Globus pallidus (tissue), 1 donor: ENCODE measurements around the gene HAPLN2.
A peak's percentile ranks its signal among the peaks of the same experiment; 100 is the strongest.
"Not testable (repeated sequence)": the region's sequence is repeated elsewhere in the genome, so short reads cannot be mapped to it uniquely, and the experiment has no call there.

ENCODE experiments used
- DNase-seq: peaks from one replicate; pipeline ENCODE4 v3.0.0-alpha.2; 2015; ENCODE audit warnings: low spot score

HAPLN2 gene

DNA sequence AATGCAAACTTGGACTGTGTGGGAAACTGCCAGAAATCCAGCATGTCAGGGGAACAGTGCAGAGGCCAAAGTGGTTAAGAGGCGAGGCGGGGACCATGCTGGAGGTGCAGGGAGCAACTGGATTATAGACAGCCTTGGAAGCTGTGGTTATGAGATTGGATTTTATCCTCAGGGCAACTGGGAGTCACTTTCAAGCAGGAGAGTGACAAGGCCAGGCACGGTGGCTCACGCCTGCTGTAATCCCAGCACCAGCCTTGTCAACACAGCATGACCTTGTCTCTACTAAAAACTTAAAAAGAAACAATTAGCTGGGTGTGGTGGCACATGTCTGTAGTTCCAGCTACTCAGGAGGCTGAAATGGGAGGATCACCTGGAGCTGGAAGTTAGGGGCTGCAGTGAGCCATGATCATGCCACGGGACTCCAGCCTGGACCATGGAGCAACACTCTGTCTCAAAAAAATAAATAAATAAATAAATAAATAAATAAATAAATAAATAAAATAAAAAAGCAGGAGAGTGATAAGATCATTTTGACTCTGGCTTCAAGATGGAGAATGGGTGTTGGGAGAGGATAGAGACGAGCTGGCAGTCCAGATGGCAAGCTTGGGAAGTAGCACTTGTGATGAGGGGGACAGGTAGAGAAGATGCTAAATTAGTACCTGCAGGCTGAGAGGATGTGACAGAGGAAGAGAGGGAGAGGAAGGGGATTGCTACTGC lies 3.5 kb downstream of the HAPLN2 start:
- DNase-seq: no peak

DNA sequence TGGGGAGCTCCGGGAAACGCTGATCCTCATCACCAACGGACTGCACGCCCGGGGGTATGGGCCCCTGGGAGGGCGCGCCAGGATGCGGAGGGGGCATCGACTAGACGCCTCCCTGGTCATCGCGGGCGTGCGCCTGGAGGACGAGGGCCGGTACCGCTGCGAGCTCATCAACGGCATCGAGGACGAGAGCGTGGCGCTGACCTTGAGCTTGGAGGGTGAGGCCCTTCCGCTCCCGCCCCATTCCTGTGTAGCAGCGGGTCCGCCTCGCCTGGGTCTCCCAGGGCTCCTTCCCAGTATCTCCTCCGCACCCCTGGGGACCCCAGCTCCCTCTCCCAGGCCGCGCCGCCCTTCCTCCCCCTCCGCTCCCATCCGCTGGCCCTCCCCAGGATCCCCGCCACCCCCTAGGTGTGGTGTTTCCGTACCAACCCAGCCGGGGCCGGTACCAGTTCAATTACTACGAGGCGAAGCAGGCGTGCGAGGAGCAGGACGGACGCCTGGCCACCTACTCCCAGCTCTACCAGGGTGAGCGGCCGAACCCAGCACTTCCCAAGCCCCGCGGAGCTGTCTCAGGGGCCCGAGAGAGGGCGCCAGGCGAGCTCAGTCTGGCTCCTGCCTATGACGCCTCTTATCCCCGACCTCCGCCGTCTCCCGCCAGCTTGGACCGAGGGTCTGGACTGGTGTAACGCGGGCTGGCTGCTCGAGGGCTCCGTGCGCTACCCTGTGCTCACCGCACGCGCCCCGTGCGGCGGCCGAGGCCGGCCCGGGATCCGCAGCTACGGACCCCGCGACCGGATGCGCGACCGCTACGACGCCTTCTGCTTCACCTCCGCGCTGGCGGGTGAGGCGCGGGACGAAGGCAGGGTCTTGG lies 5.0 kb downstream of the HAPLN2 start:
- no peak for DNase-seq

DNA sequence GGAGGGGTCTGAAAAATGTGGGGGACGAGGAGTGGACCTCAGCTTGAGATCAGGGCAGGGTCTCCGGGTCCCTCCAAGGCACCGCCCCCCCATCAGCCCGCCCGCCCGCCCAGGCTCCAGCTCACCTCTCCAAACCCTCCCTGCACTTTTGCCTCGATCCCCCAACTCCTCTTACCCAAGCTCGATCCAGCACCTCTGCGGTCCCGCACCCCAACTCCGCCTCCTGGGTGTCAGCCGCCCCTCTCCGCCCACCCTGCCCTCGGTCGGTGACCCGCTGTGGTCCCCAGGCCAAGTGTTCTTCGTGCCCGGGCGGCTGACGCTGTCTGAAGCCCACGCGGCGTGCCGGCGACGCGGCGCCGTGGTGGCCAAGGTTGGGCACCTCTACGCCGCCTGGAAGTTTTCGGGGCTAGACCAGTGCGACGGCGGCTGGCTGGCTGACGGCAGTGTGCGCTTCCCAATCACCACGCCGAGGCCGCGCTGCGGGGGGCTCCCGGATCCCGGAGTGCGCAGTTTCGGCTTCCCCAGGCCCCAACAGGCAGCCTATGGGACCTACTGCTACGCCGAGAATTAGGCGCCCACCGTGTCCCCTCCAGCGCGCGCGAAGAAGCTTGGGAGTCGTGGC lies 5.7 kb downstream of the HAPLN2 start:
- DNase-seq: no peak

DNA sequence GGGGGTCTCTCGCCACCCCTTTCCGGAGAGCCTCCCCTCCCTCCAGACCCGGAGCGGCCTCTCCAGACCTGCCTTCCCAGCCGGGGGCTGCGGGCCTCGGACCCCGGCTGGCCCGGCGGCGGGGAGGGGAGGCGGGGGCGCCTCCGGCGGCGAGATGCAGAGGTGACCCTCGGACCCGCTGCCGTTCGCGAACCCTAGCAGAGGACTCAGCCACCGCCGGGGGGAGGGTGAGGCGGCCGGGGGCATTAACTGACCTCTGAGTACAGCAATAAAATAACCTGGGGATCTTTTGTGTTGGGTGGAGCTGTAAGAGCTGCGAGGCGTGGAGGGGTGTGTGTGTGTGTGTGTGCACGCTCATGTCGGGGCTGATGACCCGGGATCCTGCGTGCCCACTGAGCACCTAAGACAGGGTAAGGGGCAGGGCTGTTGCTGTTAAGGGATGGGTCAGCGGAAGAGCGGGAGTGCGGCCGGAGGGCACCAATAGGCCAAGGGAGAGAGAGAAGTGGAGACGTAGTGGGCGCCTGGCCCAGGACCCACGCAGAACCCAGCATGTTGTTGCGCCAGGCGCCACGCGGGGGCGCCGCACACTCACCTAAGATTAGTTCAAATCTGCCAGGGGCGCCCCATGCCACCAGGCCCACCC lies 6.3 kb downstream of the HAPLN2 start:
- peak; percentile 68 for DNase-seq

DNA sequence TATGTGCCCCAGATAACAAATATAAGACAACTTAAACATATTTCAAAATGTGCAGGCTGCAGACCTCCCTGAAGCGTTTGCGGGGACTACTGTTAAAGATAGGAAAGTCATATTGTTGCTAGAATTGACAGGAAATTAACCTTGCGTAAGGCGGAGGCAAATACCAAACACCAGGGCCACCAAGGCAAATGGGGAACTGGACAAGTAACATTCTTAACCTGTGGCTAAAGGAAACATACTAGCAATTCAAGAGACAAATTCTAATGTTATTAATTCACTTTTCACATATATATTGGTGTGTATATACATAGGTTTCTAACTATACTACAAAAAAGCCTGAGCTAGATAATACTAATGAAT lies 6.8 kb downstream of the HAPLN2 start:
- no peak for DNase-seq

DNA sequence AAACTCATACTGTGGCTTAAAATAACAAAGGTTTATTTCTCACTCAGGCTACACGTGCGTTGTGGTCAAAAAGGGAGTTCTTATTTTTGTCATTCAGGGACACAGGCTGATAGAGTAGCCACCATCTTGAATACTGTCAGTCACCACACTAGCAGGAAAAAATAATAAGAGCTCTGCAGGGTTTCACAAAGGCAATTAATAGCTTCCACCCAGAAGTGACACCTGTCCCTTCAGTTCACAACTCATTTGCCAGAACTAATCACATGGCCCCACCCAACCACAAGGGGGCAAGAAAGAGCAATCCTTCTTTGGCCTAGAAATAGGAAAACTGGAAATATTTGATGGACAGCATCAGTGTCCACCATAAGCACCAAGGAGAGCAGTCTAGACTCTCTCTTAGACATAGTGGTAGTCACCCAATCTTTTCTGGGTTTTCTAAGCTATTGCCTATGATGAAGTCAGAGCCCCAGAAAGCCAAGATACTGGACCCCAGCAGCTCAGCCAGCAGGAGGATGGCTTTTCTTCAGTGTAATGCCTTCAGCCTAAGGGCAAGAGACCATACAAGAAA lies 8.2 kb downstream of the HAPLN2 start:
- peak; percentile 57 for DNase-seq

DNA sequence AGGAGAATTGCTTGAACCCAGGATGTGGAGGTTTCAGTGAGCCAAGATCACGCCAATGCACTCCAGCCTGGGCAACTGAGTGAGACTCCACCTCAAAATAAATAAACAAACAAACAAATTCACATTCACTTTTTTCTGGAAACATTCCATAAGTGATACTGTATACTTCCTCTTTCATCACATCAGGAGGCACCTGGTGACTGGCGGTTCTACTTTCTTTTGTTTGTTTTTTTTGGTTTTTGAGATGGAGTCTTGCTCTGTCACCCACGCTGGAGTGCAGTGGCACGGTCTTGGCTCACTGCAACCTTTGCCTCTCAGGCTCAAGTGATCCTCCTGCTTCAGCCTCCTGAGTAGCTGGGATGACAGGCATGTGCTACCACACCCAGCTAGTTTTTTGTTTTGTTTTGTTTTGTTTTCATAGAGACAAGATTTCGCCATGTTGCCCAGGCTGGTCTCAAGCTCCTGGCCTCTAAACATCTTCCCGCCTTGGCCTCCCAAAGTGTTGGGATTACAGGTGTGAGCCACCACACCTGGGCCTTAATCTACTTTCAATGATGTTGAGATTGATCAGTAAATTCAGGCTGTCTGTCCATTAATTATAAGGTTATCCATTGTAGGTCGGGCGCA lies 10.7 kb downstream of the HAPLN2 start:
- DNase-seq: no peak

DNA sequence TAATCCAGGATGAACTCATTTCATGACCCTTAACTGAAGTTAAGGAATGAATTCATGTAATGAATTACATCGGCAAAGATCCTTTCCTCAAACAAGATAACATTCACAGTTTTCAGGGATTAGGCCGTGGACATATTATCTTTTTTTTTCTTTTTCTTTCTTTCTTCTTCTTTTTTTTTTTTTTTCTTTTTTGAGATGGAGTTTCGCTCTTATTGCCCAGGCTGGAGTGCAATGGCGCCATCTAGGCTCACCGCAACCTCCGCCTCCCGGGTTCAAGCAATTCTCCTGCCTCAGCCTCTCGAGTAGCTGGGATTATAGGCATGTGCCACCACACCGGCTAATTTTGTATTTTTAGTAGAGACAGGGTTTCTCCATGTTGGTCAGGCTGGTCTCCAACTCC lies 11.9 kb downstream of the HAPLN2 start:
- not testable (repeated sequence) for DNase-seq

DNA sequence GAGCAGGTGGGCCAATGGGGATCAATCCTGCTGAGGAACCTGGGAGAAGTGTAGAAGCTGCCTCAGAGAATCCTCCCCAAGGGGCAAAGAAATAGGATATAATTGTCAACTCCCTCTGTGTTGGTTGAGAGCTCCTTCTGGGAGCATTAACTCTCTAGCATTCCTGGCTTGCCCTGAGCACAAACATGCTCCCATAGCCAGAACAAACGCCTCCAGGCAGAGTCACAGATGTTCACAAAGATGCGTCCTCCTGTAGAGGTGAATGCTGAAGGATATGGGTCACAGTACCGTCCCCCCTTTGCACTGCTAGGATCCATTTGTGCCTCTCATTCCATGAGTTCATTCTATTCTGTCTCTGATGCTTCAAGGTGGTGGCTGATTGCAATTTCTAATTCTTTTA lies 13.1 kb downstream of the HAPLN2 start:
- no peak for DNase-seq

DNA sequence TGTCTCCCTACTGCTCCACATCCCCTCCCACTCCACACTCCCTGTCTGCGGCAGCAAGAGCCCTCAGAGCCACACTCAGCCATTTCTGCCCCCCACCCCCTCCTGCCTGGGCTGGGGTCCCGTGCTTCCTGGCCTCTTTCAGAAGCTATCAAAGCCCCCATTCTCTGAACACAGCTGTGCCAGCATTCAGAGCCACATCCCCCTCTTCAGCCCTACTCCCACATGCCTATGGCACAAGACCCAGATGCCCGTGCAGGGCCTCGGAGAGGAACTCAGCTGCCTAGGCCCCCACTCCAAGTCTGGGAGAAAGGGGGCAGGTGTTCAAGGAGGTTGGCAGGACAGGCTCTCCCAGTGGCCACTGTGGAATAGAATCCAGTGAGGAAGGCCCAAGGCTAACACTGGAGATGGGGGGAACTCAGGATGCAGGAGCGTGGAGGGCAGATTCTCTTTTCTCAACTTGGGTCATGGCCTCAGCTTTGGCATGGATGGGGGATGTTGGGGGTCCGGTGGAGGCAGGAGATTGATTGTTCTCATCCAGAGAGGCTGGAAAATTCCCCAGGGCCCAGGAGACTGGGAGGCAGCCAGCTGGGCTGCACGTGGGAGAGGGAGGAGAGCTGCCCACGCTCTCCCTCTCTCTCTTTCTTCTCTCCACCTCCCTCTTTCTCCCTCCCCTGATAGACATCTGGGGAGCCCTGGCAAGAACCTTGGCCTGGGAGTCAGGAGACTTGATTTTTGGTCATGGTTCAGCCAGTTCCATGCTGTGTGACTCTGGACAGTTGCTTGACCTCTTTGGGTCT lies 19.2 kb downstream of the HAPLN2 start:
- peak; percentile 63 for DNase-seq

DNA sequence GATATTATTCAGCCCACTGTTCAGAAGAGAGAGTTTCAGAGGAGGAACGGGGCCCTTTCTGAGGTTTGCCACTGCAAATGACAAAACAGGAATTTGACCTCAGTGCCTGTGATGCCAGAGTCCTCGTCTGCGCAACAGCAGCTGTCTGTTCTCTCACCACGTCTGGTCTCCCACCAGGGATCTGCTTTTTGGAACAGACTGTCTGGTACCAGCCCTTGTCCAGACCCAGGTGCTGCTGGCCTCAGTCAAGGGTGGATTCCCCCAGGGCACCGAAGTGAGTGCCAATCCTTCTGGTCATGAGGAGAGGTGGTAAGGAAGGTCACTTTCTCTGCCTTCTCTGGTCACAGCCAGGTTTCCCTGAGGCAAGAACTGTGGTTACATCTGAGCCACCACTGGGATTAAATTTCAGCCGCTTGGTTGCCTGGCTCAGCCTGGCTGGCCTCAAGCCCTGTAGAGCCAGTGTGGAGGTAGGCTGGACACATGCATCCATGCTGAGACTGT lies 20.4 kb downstream of the HAPLN2 start:
- DNase-seq: no peak

DNA sequence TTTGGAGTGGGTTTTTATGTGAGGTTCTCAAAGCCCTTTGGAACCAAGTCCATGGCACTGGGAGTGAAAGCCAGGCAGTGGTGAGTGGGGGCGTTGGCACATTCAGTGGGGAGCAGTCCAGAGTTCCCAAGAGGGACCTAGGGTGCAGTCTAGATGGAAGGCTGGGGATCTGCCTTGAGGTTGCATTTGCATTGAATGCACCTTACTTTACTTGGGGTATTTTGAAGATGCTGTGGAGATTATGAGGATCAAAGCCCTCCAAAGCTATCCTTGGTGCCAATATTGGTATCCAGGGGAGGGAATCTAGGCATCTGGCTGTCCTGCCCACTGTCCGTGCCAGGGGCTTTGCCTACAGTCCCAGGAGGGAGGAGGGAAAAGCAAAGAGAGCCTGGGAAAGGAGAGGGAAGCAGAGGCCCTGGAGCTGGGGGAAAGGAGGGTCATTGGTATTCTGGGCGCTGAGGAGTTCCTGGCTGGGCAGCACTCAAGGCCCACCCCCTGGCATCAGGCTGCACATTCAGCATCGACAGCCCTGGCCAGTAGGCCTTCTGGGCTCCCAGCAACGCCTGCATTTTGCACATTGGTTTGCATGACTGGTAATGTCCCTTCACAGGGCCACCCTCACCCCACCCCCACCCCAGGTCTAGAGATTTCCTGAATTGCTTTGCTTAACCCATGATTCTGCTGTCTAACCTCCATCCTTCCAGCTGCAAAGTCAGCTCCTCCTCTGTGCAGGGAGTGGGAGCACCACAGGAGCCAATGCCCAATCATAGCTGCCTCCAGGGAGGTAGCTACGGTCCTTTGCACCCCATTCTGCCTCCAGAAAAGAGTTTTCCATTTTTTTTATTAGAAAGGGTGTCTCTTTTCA lies 21.9 kb downstream of the HAPLN2 start:
- peak; percentile 82 for DNase-seq

DNA sequence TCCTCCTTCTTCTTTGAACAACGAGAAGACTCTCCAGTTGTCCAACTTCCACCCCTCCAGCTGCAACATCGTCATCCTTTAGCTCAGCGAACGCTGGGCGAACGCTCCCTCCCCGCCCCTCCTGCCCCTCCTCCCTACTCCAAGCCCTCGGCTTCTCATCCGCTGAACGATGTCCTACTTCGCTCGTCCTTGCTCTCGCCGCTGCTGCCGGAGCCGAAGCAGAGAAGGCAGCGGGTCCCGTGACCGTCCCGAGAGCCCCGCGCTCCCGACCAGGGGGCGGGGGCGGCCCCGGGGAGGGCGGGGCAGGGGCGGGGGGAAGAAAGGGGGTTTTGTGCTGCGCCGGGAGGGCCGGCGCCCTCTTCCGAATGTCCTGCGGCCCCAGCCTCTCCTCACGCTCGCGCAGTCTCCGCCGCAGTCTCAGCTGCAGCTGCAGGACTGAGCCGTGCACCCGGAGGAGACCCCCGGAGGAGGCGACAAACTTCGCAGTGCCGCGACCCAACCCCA lies 22.6 kb downstream of the HAPLN2 start, which contains the start of gene BCAN:
BCAN (plus strand) TSS at position 357 of the 504 bp plus-strand sequence. CDS start 3,938 bp downstream, outside the sequence.
- peak; percentile 78 for DNase-seq

DNA sequence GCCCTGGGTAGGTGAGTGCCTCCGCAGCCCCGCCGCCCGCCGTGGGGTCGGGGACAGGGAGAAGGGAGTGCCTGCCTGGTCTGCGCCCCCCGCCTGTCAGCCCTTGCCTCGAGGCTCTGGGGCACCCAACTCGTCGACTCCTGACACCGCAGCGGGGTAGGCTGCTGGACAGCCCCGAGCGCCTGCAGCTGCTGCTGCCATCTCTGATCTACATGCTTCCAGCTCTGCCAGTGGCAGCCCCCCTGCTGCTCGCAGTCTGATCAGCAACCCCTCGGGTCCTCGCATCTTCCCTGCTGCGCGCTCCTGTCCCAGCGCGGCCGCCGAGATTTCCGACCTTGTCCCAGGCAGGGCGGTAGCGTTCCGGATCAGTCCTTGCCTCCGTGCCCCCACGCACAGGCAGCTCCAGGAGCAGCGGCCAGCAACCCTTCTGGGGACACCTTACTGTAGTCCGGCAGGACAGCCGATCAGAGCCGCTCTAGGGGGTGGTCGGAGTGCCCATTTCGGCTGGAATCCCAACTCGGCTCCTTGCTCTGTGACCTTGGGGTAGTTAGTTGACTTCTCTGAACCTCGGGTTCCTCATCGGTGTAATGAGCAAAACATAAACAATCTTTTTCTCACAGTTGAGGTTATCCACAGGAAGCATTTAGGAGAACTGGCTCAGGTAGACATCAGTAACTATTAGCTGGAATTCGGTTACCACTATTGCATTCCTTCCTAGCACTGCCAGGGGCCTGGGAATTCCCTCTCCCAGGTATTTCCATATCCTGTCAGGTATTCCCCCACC lies 23.2 kb downstream of the HAPLN2 start:
- DNase-seq: no peak

DNA sequence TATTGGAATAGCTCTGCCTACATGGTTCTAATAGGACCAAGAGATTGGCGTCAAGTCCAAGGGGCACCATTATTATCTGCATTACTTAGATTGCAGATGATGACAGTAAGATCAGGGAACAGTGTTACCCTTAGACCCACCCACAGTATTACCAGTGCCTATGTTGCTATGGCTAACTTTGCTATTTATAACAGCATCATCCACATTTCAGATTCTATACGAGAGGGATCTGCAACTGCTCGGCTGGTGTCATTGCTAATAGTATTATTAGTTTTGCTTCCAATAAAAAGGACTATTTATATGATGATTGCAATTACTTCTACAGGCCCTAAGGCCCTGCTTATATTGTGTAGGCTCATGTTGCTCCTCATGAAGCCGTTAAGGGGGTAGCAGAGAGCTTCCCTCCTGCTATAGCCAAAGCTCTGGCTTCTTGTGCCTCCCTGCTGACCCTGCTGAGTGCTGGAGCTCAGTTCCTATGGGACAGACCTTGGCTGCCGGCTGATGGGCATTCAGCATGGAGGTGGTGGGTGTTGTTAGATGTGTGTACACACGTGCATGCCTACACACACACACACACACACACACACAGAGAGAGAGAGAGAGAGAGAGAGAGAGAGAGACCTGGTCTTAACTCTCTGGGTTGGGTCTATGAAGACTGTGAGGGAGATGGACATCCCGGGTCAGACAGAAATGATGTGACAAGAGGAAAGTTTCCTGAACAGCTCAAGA lies 24.0 kb downstream of the HAPLN2 start:
- DNase-seq: no peak

DNA sequence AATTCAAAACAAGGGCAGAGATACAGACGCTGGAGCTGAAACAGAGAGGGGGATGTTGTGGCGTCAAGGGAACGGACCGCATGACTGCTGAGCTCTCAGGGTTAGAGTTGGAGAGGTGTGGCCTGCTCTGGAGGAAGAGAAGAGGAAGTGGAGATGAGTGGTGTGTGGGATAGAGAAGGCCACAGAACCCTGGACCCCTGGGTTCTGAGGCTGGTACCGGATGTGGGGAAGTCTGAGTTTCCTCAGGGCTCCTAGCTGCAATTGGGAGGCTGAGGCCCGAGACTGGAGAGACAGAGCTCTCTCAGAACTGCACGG lies 24.5 kb downstream of the HAPLN2 start:
- no peak for DNase-seq

DNA sequence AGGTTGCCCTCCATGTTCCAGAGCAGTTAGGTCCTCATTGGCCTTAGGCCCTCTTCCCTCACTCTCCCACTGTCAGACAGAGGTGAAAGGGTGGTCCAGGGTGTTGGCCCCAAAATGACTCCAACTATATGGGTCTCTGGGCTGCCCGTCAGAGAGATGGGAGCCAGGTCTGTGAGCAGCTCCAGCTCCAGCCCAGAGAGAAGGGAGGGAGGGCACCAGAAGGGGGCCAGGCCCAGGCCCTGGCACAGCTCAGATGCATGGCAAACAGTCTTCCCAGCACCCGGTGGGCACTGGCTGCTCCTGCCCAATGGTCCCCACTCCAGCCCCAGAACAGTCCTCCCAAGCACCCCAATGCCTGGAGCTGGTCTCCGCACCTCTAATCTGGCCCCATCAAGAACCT lies 24.9 kb downstream of the HAPLN2 start:
- DNase-seq: no peak

DNA sequence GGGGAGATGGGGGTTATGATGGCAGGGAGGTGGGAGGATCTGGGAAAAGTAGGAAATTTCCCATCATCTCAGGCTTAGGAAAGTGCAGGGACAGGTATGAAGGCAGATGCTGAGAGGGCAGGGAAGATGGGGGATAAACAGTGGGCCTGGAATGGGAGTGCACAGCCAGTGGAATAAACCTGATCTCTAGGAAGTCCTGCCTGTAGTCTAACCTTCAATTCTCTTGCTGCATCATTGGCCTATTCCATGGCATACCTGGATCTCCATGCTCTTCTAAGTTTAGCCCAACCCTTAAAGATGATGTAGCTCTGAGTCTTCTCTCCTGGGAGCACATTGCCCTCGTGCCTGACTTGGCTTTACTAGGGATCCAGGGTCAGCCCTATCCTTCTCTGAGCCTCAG lies 25.4 kb downstream of the HAPLN2 start:
- DNase-seq: no peak
